Measurements from ENCODE around the gene DOCK10.

DOCK10 gene

DNA sequence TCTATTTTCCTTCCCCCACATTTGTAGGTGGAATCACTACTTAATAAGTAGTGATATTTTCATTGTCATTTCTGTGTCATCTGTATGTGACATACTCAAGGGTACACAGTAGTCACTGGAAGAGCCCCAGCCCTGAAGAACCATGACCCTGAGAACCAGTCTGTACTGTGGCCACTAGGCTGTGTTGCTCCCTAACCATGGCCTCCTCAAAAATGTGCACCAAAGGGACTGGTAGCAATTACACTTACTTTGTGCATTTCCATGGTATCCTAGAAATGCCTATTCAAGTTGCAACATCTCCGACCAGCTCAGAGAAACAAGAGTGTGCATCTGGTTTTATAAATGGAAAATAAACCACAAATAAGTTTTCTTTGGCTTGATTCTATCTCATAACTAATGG lies 155.1 kb downstream of the DOCK10 start:
- TF ChIP-seq, protein P1, sequence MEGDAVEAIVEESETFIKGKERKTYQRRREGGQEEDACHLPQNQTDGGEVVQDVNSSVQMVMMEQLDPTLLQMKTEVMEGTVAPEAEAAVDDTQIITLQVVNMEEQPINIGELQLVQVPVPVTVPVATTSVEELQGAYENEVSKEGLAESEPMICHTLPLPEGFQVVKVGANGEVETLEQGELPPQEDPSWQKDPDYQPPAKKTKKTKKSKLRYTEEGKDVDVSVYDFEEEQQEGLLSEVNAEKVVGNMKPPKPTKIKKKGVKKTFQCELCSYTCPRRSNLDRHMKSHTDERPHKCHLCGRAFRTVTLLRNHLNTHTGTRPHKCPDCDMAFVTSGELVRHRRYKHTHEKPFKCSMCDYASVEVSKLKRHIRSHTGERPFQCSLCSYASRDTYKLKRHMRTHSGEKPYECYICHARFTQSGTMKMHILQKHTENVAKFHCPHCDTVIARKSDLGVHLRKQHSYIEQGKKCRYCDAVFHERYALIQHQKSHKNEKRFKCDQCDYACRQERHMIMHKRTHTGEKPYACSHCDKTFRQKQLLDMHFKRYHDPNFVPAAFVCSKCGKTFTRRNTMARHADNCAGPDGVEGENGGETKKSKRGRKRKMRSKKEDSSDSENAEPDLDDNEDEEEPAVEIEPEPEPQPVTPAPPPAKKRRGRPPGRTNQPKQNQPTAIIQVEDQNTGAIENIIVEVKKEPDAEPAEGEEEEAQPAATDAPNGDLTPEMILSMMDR (IDR thresholded peaks at IDR 0.05; ENCODE audit: control insufficient read depth, insufficient read depth, low read depth, low read length, missing control alignments): peak; percentile 62
- peak; percentile 89 for DNase-seq (ENCODE audit: low read depth)

DNA sequence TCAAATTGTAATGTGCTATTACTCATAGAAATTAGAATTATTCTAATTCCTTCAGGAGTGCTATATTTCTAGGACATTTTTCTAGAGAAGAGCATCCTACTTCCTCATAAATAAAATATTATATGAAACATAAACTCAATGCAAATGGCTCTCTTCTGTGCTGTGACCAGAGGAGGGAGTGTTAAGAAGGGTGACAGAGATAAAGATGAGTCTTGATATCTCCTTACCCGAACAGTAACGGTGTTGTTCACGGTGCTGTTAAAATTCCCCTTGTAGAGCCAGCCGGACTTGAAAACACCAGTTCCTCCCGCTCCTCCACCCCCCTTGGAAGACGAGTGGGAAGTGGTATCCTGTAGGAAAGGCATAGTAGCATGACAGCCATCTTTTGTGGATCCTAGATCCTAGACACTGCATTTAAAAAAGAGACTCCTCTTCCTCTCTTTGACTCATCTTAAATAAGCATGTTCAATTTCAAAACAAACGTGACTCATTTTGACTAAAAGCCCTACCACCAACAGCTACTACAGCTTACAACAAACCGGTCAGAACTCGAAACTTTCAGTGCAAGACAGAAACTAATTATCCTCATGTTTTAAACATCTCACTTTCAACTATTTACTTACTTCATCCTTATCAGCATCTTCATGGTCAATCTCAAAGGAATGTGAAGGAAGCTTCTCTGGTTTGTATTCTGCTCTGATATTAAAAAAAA lies 156.3 kb downstream of the DOCK10 start:
- peak; percentile 73 for DNase-seq (ENCODE audit: low read depth)
- H3K4me3 ChIP-seq (ENCODE audit: control insufficient read depth, low read depth, low read length): no peak overlapping the region
- TF ChIP-seq, protein P1 (IDR thresholded peaks at IDR 0.05; ENCODE audit: control insufficient read depth, insufficient read depth, low read depth, low read length, missing control alignments): no peak

More for the DNA sequence above, 155.1 kb downstream of the DOCK10 start:
- no peak overlapping the region for H3K4me3 ChIP-seq (ENCODE audit: control insufficient read depth, low read depth, low read length)

DNA sequence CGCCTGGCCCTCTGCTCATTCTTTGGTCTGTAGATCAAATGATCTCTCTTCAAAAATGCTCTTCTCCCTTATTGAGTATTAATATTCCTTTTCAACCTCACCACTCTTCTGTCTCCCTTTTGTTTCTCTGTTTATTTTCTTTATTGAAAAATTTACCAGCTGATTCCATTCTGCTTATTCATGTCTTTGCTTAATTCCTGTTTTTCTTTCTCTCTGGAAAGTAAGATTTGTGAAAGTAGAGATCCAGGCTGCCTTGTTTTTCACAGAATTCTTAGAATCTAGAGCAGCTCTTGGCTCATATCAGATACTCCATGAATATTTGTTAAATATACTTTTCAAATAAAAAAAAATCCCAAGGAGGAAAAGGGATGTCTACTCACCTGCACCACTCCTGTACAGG lies 157.0 kb downstream of the DOCK10 start:
- DNase-seq (ENCODE audit: low read depth): no peak
- TF ChIP-seq, protein P1 (IDR thresholded peaks at IDR 0.05; ENCODE audit: control insufficient read depth, insufficient read depth, low read depth, low read length, missing control alignments): no peak
- no peak overlapping the region for H3K4me3 ChIP-seq (ENCODE audit: control insufficient read depth, low read depth, low read length)

DNA sequence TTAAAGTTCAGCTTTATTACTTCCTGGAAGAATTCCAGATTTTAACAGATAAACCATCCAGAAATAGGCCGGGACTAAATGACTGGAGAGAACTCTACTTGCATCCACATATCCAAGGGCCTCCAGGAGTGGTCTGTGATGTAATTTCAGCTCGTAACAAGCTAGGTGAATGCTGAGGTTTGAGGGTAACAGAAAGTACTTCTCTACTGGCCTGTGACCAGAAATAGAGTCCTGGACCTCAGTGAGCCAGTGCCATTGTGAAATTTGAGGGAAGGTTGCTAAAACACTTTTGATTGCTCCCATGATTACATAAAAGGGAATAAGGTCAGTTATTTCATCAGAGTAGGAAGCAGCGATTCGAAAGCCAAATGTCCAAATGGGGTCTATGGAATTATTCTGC lies 158.1 kb downstream of the DOCK10 start:
- peak; percentile 65 for DNase-seq (ENCODE audit: low read depth)
- H3K4me3 ChIP-seq (ENCODE audit: control insufficient read depth, low read depth, low read length): no peak overlapping the region
- TF ChIP-seq, protein P1 (IDR thresholded peaks at IDR 0.05; ENCODE audit: control insufficient read depth, insufficient read depth, low read depth, low read length, missing control alignments): no peak

DNA sequence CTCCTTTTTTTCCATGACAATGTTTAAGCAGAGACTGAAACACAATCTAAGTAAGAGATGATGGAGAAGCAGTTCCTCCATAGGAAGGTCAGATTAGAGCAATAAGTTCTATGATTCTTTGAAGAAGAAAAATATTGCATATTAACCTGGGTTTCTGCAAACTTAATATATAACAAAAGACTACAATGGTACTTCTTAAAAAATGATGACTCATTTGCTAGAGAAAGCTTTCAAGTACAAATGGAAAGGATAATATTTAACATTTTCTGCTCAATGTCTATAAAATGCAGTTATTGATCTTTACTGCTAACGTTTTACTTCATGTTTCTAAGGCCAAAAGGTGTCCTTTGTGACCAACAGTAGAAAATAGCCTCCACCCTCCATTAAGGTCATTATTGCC lies 158.6 kb downstream of the DOCK10 start:
- H3K4me3 ChIP-seq (ENCODE audit: control insufficient read depth, low read depth, low read length): no peak overlapping the region
- TF ChIP-seq, protein P1 (IDR thresholded peaks at IDR 0.05; ENCODE audit: control insufficient read depth, insufficient read depth, low read depth, low read length, missing control alignments): no peak

DNA sequence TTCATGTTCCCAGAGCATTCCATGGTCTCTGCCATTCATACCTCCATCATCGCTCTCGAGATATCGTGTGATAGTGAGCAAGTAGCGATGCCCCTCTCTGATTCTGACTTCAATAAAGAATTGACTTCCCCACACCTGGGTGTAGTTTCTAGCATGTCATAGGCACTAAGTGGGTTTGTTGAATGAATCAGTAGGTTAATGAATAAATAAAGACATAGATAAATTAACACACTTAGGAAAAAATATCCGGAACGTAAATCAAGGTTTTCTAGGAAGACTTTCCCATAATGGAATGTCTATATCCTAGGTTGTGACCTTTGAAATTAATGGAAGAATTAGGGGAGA lies 159.1 kb downstream of the DOCK10 start:
- TF ChIP-seq, protein P1 (IDR thresholded peaks at IDR 0.05; ENCODE audit: control insufficient read depth, insufficient read depth, low read depth, low read length, missing control alignments): no peak
- H3K4me3 ChIP-seq (ENCODE audit: control insufficient read depth, low read depth, low read length): no peak overlapping the region
- DNase-seq (ENCODE audit: low read depth): no peak

More for the DNA sequence above, 158.6 kb downstream of the DOCK10 start:
- no peak for DNase-seq (ENCODE audit: low read depth)
